ENCODE results near the gene ETNK1.
"Not testable (repeated sequence)": the region's sequence is repeated elsewhere in the genome, so short reads cannot be mapped to it uniquely, and the experiment has no call there.

The ETNK1 gene

GRCh38 chr12:22684140-22685118 lies 59.5 kb downstream of the ETNK1 start:
- FAIRE-seq = no peak
- no peak for DNase-seq (ENCODE audit: low spot score)

GRCh38 chr12:22686193-22686592 lies 61.2 kb downstream of the ETNK1 start:
- no peak for FAIRE-seq

GRCh38 chr12:22687361-22688076 lies 62.5 kb downstream of the ETNK1 start:
- FAIRE-seq (no peak), DNase-seq (ENCODE audit: low spot score) (no peak)

More at GRCh38 chr12:22686193-22686592, 61.2 kb downstream of the ETNK1 start:
- no peak for DNase-seq (ENCODE audit: low spot score)

GRCh38 chr12:22689876-22690275 lies 64.9 kb downstream of the ETNK1 start:
- FAIRE-seq (no peak), DNase-seq (ENCODE audit: low spot score) (no peak)

- DNase-seq (ENCODE audit: low spot score) (no peak), FAIRE-seq (no peak)
These were observed 66.3 kb downstream of the ETNK1 start for GRCh38 chr12:22691319-22691718.

GRCh38 chr12:22692467-22692866 lies 67.5 kb downstream of the ETNK1 start:
- peak; percentile 67 for FAIRE-seq
- not testable (repeated sequence) for DNase-seq (ENCODE audit: low spot score)

- no peak for FAIRE-seq
These were observed 68.1 kb downstream of the ETNK1 start for GRCh38 chr12:22692964-22693555.

GRCh38 chr12:22698576-22698975 lies 73.6 kb downstream of the ETNK1 start:
- FAIRE-seq = no peak

More at GRCh38 chr12:22692964-22693555, 68.1 kb downstream of the ETNK1 start:
- no peak for DNase-seq (ENCODE audit: low spot score)

GRCh38 chr12:22699705-22700104 lies 74.7 kb downstream of the ETNK1 start:
- DNase-seq (ENCODE audit: low spot score); FAIRE-seq: not testable (repeated sequence)

More at GRCh38 chr12:22698576-22698975, 73.6 kb downstream of the ETNK1 start:
- DNase-seq (ENCODE audit: low spot score) = no peak

- DNase-seq (ENCODE audit: low spot score) (no peak), FAIRE-seq (no peak)
These were observed 75.1 kb downstream of the ETNK1 start for GRCh38 chr12:22700106-22700505.

GRCh38 chr12:22701216-22701809 lies 76.3 kb downstream of the ETNK1 start:
- not testable (repeated sequence) for FAIRE-seq; DNase-seq (ENCODE audit: low spot score)

- DNase-seq (ENCODE audit: low spot score) = no peak
- no peak for FAIRE-seq
These were observed 77.7 kb downstream of the ETNK1 start for GRCh38 chr12:22702690-22703089.

GRCh38 chr12:22709292-22709691 lies 84.3 kb downstream of the ETNK1 start:
- DNase-seq (ENCODE audit: low spot score) (peak; percentile 45), FAIRE-seq (no peak)

- FAIRE-seq = no peak
- no peak for DNase-seq (ENCODE audit: low spot score)
These were observed 87.1 kb downstream of the ETNK1 start for GRCh38 chr12:22712083-22712482.

GRCh38 chr12:22715254-22715653 lies 90.3 kb downstream of the ETNK1 start:
- no peak for FAIRE-seq

GRCh38 chr12:22719745-22720144 lies 94.8 kb downstream of the ETNK1 start:
- DNase-seq (ENCODE audit: low spot score) (no peak), FAIRE-seq (no peak)

More at GRCh38 chr12:22715254-22715653, 90.3 kb downstream of the ETNK1 start:
- no peak for DNase-seq (ENCODE audit: low spot score)

- no peak for DNase-seq (ENCODE audit: low spot score)
- no peak for FAIRE-seq
These were observed 97.1 kb downstream of the ETNK1 start for GRCh38 chr12:22722081-22722480.

GRCh38 chr12:22722779-22723178 lies 97.8 kb downstream of the ETNK1 start:
- FAIRE-seq = no peak

GRCh38 chr12:22728987-22729386 lies 104.0 kb downstream of the ETNK1 start:
- DNase-seq (ENCODE audit: low spot score) = no peak
- no peak for FAIRE-seq

More at GRCh38 chr12:22722779-22723178, 97.8 kb downstream of the ETNK1 start:
- DNase-seq (ENCODE audit: low spot score) = no peak

GRCh38 chr12:22729431-22729956 lies 104.5 kb downstream of the ETNK1 start:
- DNase-seq (ENCODE audit: low spot score) = no peak

GRCh38 chr12:22729957-22730443 lies 105.0 kb downstream of the ETNK1 start:
- no peak for FAIRE-seq
- DNase-seq (ENCODE audit: low spot score) = no peak

More at GRCh38 chr12:22729431-22729956, 104.5 kb downstream of the ETNK1 start:
- no peak for FAIRE-seq

Measured in urothelium cell line (cell line).